Upper lobe of left lung (tissue), 4 donors: ENCODE data around the gene OBSCN.

Experiments
- EP300 ChIP-seq, 4 donors: sonication (generic); formaldehyde crosslinking; IDR thresholded peaks; one replicate each; pipeline ENCODE4 v1.5.1; 2017; ENCODE audit warnings: antibody characterized with exemption in 4 of 4, control low read depth in 2 of 4
- POLR2A ChIP-seq, 4 donors: fragments of 450-650 bp; IDR thresholded peaks; one replicate each; pipeline ENCODE4 v1.5.1; 2016 to 2017; ENCODE audit warnings: antibody characterized with exemption in 4 of 4, mild to moderate bottlenecking in 2 of 4

- TF ChIP-seq EP300 (IDR thresholded peaks at IDR 0.05) (no peak), POLR2A (IDR thresholded peaks at IDR 0.05) (no peak)
Measured at GRCh38 chr1:228289239-228289849, 81.5 kb downstream of the OBSCN start.
